SKM-1 (cell line): ENCODE measurements around the gene SEMA3F.
A peak's percentile ranks its signal among the peaks of the same experiment; 100 is the strongest.

Experiments
- DNase-seq: peaks from one replicate; lab custom pipeline; 2025; ENCODE audit not compliant: unreplicated experiment; lab: John Stamatoyannopoulos, UW

The SEMA3F gene

GRCh38 chr3:50154840-50155490 is at the start of gene SEMA3F:
TSS of gene SEMA3F (plus strand) at chr3:50155324. CDS start at chr3:50159623, 4,299 bp downstream.
- DNase-seq: no peak

- no peak for DNase-seq
Measured at GRCh38 chr3:50111757-50112156, 43.4 kb upstream of the SEMA3F start.

GRCh38 chr3:50112462-50112861 is 42.7 kb upstream of the SEMA3F start:
- no peak for DNase-seq

- no peak for DNase-seq
Measured at GRCh38 chr3:50117120-50117519, 38.0 kb upstream of the SEMA3F start.

GRCh38 chr3:50118237-50118636 is 36.9 kb upstream of the SEMA3F start:
- no peak for DNase-seq

GRCh38 chr3:50119786-50120185 is 35.3 kb upstream of the SEMA3F start:
- no peak for DNase-seq

- DNase-seq: no peak
Measured at GRCh38 chr3:50120364-50121071, 34.6 kb upstream of the SEMA3F start.

- DNase-seq: peak; percentile 56
Measured at GRCh38 chr3:50121072-50122032, 33.8 kb upstream of the SEMA3F start.

GRCh38 chr3:50122071-50122470 is 33.1 kb upstream of the SEMA3F start:
- no peak for DNase-seq

GRCh38 chr3:50122661-50123391 is 32.3 kb upstream of the SEMA3F start:
- no peak for DNase-seq

- DNase-seq: no peak
Measured at GRCh38 chr3:50123394-50124051, 31.6 kb upstream of the SEMA3F start.

- no peak for DNase-seq
Measured at GRCh38 chr3:50124052-50124799, 30.9 kb upstream of the SEMA3F start.

- no peak for DNase-seq
Measured at GRCh38 chr3:50124800-50125178, 30.3 kb upstream of the SEMA3F start.

- no peak for DNase-seq
Measured at GRCh38 chr3:50125541-50126286, 29.4 kb upstream of the SEMA3F start.

- DNase-seq: no peak
Measured at GRCh38 chr3:50126287-50127211, 28.6 kb upstream of the SEMA3F start.

- DNase-seq: no peak
Measured at GRCh38 chr3:50127251-50127691, 27.9 kb upstream of the SEMA3F start.

- DNase-seq: no peak
Measured at GRCh38 chr3:50128001-50128400, 27.1 kb upstream of the SEMA3F start.

- DNase-seq: no peak
Measured at GRCh38 chr3:50130436-50130835, 24.7 kb upstream of the SEMA3F start.
